Transverse colon (tissue), 4 donors: Measurements from ENCODE around the gene OR5B21. TPM values are rescaled to one million over a fixed set of nuclear protein-coding genes. Genes with fewer than 3 reads are reported as not detected.

Source experiments
- DNase-seq: peaks from one replicate; pipeline ENCODE4 v3.0.0-alpha.2; 2019
- H3K27ac ChIP-seq, 4 donors: fragments of 200-600 bp; sonication (generic); 2 replicates each; pipeline ENCODE4 v1.5.1; 2016 to 2018; ENCODE audit warnings: inconsistent platforms in 4 of 4
- H3K27me3 ChIP-seq: fragments of 200-600 bp; sonication (generic); 2 replicates; pipeline ENCODE4 v1.5.1; 2017; ENCODE audit warnings: inconsistent platforms
- H3K36me3 ChIP-seq, 4 donors: fragments of 200-600 bp; sonication (generic); 2 replicates each; pipeline ENCODE4 v1.5.1; 2017 to 2019; ENCODE audit warnings: inconsistent platforms in 4 of 4
- H3K4me1 ChIP-seq, 4 donors: fragments of 200-600 bp; sonication (generic); 2 replicates each; pipeline ENCODE4 v1.5.1; 2017 to 2020; ENCODE audit warnings: inconsistent platforms in 4 of 4
- H3K4me3 ChIP-seq, 4 donors: fragments of 200-600 bp; sonication (generic); 1 replicate in 1 of 4; 2 replicates in 3 of 4; pipeline versions ENCODE4 v1.5.1 to v1.6.1; 2017 to 2019; ENCODE audit warnings: inconsistent platforms in 4 of 4
- H3K9me3 ChIP-seq, 2 donors: fragments of 200-600 bp; sonication (generic); 2 replicates each; pipeline ENCODE4 v1.5.1; 2017 to 2019; ENCODE audit warnings: inconsistent platforms in 2 of 2
- CTCF ChIP-seq, 5 experiments: fragments of 200-600 bp in 3 of 5; fragments of 450-650 bp in 2 of 5; sonication (generic) in 3 of 5; IDR thresholded peaks; 1 replicate in 2 of 5; 2 replicates in 3 of 5; pipeline ENCODE4 v1.5.1; 2016 to 2017; ENCODE audit warnings: antibody characterized with exemption in 5 of 5, inconsistent platforms in 3 of 5, mild to moderate bottlenecking in 2 of 5, moderate library complexity in 1 of 5
- EP300 ChIP-seq: sonication (generic); formaldehyde crosslinking; IDR thresholded peaks from one replicate; pipeline ENCODE4 v1.6.1; 2017; ENCODE audit warnings: antibody characterized with exemption, low read depth
- POLR2A ChIP-seq: fragments of 450-650 bp; IDR thresholded peaks from one replicate; pipeline ENCODE4 v1.6.1; 2016; ENCODE audit warnings: antibody characterized with exemption, mild to moderate bottlenecking, moderate library complexity
- POLR2AphosphoS5 ChIP-seq, 3 donors: sonication (generic); formaldehyde crosslinking; IDR thresholded peaks; one replicate each; pipeline ENCODE4 v1.6.1; 2016; ENCODE audit warnings: antibody characterized with exemption in 3 of 3
- WGBS, 2 donors: methylation state at CpG; one replicate each; pipeline ENCODE4 v1.1.5; 2018; ENCODE audit warnings: low coverage in 1 of 2; 5-methylcytosine and 5-hydroxymethylcytosine counted together
- in situ Hi-C, 4 donors: fragments of 200-750 bp; cut with MboI; loops; one replicate each; pipeline versions ENCODE4 v1.15.0 to v1.15.1; 2017; ENCODE audit warnings: low sequenced_read_pairs in 3 of 4, low pct_ligation_motif_present in 1 of 4, low pct_unique_long_range_greater_than_20kb in 1 of 4
- intact Hi-C: fragments of 100-400 bp; cut with DNase I; formaldehyde crosslinking; loops from one replicate; pipeline ENCODE4 v1.15.1; 2023; ENCODE audit warnings: low total_unique reads
- total RNA-seq, 4 donors: library from RNA; depleted of rRNA; stranded (reverse); fragments of >200 nt; gene quantifications; one replicate each; pipeline ENCODE4 v1.1.0, GENCODE V29; 2016

Gene OR5B21
- total RNA-seq, 4 donors from 2014 or later = not detected

- TF ChIP-seq POLR2A (no peak), POLR2AphosphoS5 (IDR thresholded peaks at IDR 0.05) (no peak), EP300 (no peak), CTCF (IDR thresholded peaks at IDR 0.05) (no peak)
- in situ Hi-C loops = loop anchor here (25.0 kb wide), 3 partner anchors 672 to 1047 kb away; partner anchors contain the start of gene RTN4RL2 (in 1 of the 4)
- no peak overlapping the region for H3K4me3 ChIP-seq
- no peaks in the 10 kb centered on the region for H3K36me3 ChIP-seq
- intact Hi-C loops = no loop called here
- no peak overlapping the region for H3K27ac ChIP-seq
- H3K9me3 ChIP-seq = no peaks in the 10 kb centered on the region
- no peaks in the 10 kb centered on the region for H3K4me1 ChIP-seq
- no peaks in the 10 kb centered on the region for H3K27me3 ChIP-seq
- no peak for DNase-seq
These were observed 909 bp upstream of the OR5B21 start for GRCh38 chr11:58508814-58509213.

GRCh38 chr11:58507355-58507754 is 550 bp downstream of the OR5B21 start:
- H3K4me1 ChIP-seq = no peaks in the 10 kb centered on the region
- TF ChIP-seq EP300 (no peak), CTCF (IDR thresholded peaks at IDR 0.05) (no peak), POLR2A (no peak), POLR2AphosphoS5 (IDR thresholded peaks at IDR 0.05) (no peak)
- in situ Hi-C loops = loop anchor here (25.0 kb wide), 3 partner anchors 670 to 1045 kb away; partner anchors contain the start of gene RTN4RL2 (in 1 of the 4)
- H3K27ac ChIP-seq = no peak overlapping the region
- intact Hi-C loops = no loop called here
- 79 to 86% methylated on average over 2 to 4 of the region's 4 CpGs for WGBS, 2 donors
- H3K9me3 ChIP-seq = no peaks in the 10 kb centered on the region
- no peak overlapping the region for H3K4me3 ChIP-seq
- no peaks in the 10 kb centered on the region for H3K27me3 ChIP-seq
- DNase-seq = no peak
- H3K36me3 ChIP-seq = no peaks in the 10 kb centered on the region

GRCh38 chr11:58506935-58507334 is 970 bp downstream of the OR5B21 start:
- intact Hi-C loops = no loop called here
- H3K27me3 ChIP-seq = no peaks in the 10 kb centered on the region
- in situ Hi-C loops = loop anchor here (25.0 kb wide), 3 partner anchors 670 to 1045 kb away; partner anchors contain the start of gene RTN4RL2 (in 1 of the 4)
- H3K4me1 ChIP-seq = no peaks in the 10 kb centered on the region
- no peak overlapping the region for H3K27ac ChIP-seq
- no peak for TF ChIP-seq EP300
- no peak for TF ChIP-seq CTCF (IDR thresholded peaks at IDR 0.05)
- no peak for TF ChIP-seq POLR2AphosphoS5 (IDR thresholded peaks at IDR 0.05)
- TF ChIP-seq POLR2A = no peak
- 59 to 76% methylated on average over 5 of the region's 5 CpGs for WGBS, 2 donors
- no peaks in the 10 kb centered on the region for H3K36me3 ChIP-seq
- no peak overlapping the region for H3K4me3 ChIP-seq
- DNase-seq = no peak
- H3K9me3 ChIP-seq = no peaks in the 10 kb centered on the region

GRCh38 chr11:58505849-58506248 is 2.1 kb downstream of the OR5B21 start:
- H3K27ac ChIP-seq = no peak overlapping the region
- H3K27me3 ChIP-seq = no peaks in the 10 kb centered on the region
- in situ Hi-C loops = loop anchor here (25.0 kb wide), 3 partner anchors 669 to 1044 kb away; partner anchors contain the start of gene RTN4RL2 (in 1 of the 4)
- WGBS, 2 donors = 82 to 88% methylated on average over 3 to 4 of the region's 4 CpGs
- intact Hi-C loops = no loop called here
- H3K9me3 ChIP-seq = no peaks in the 10 kb centered on the region
- no peaks in the 10 kb centered on the region for H3K36me3 ChIP-seq
- no peaks in the 10 kb centered on the region for H3K4me1 ChIP-seq
- no peak for DNase-seq
- no peak overlapping the region for H3K4me3 ChIP-seq
- TF ChIP-seq CTCF (IDR thresholded peaks at IDR 0.05) = no peak
- TF ChIP-seq POLR2AphosphoS5 (IDR thresholded peaks at IDR 0.05) = no peak
- TF ChIP-seq POLR2A = no peak
- TF ChIP-seq EP300 = no peak
